ENCODE data around the gene BTRC. TPM values are rescaled to one million over a fixed set of nuclear protein-coding genes. Genes with fewer than 3 reads are reported as not detected.
"Not testable (repeated sequence)": the region's sequence is repeated elsewhere in the genome, so short reads cannot be mapped to it uniquely, and the experiment has no call there.

BTRC gene
- total and polyA plus RNA-seq, 12 donors = 9.5 to 49.9 (median 34.2) TPM

- no peak for DNase-seq
- no peaks in the 10 kb centered on the region for H3K36me3 ChIP-seq
- TF ChIP-seq CTCF (IDR thresholded peaks at IDR 0.05) = no peak
- intact Hi-C loops (cut with DNase I) = loop anchor here in 1 of 10 donors (5.0 kb wide), 1 partner anchor 91 kb away; no protein-coding TSS in a partner anchor
- H3K27me3 ChIP-seq = peaks cover 0 to 19% (median 0%) of the 10 kb centered on the region in 7 donors
- ATAC-seq = no peak
- H3K4me3 ChIP-seq = no peak overlapping the region
- H3K4me1 ChIP-seq = peaks cover 0 to 20% (median 15%) of the 10 kb centered on the region in 9 donors
- no peaks in the 10 kb centered on the region for H3K9me3 ChIP-seq
- H3K27ac ChIP-seq = no peak overlapping the region
- WGBS, 2 donors = 86 to 89% methylated on average over 3 of the region's 3 CpGs
These were observed 2.9 kb upstream of the BTRC start for GRCh38 chr10:101351017-101351416.

GRCh38 chr10:101351477-101351876, 2.5 kb upstream of the BTRC start:
- no peak overlapping the region for H3K27ac ChIP-seq
- peaks cover 0 to 19% (median 0%) of the 10 kb centered on the region in 7 donors for H3K27me3 ChIP-seq
- H3K36me3 ChIP-seq = no peaks in the 10 kb centered on the region
- no peak for ATAC-seq
- intact Hi-C loops (cut with DNase I) = loop anchor here in 1 of 10 donors (5.0 kb wide), 1 partner anchor 91 kb away; no protein-coding TSS in a partner anchor
- peaks cover 0 to 25% (median 19%) of the 10 kb centered on the region in 9 donors for H3K4me1 ChIP-seq
- TF ChIP-seq CTCF (IDR thresholded peaks at IDR 0.05) = no peak
- H3K9me3 ChIP-seq = no peaks in the 10 kb centered on the region
- no peak for DNase-seq
- H3K4me3 ChIP-seq = no peak overlapping the region

- not testable (repeated sequence) for H3K9me3 ChIP-seq, H3K27ac ChIP-seq, H3K36me3 ChIP-seq, ATAC-seq, DNase-seq, H3K4me3 ChIP-seq
- intact Hi-C loops (cut with DNase I) = loop anchor here in 1 of 10 donors (5.0 kb wide), 1 partner anchor 89 kb away; no protein-coding TSS in a partner anchor
- peaks cover 0 to 19% (median 0%) of the 10 kb centered on the region in 7 donors for H3K27me3 ChIP-seq
- 97% methylated on average over 10 of the region's 10 CpGs for WGBS, 2 donors
- H3K4me1 ChIP-seq = peaks cover 0 to 30% (median 25%) of the 10 kb centered on the region in 9 donors
These were observed 1.1 kb upstream of the BTRC start for GRCh38 chr10:101352857-101353256.

- peak; percentile 50 to 55 for DNase-seq
- WGBS, 2 donors = 0 to 1% methylated on average over 29 of the region's 29 CpGs
These were observed 535 bp downstream of the BTRC start for GRCh38 chr10:101354328-101355071.

More at GRCh38 chr10:101354328-101355071, 535 bp downstream of the BTRC start:
- H3K27me3 ChIP-seq = peaks cover 0 to 10% (median 0%) of the 10 kb centered on the region in 7 donors
- H3K9me3 ChIP-seq = no peaks in the 10 kb centered on the region
- H3K27ac ChIP-seq = peak overlapping the region; percentile 76 to 97 (median 92)
- peak; percentile 12 to 56 (median 24) for ATAC-seq
- no peaks in the 10 kb centered on the region for H3K36me3 ChIP-seq
- H3K4me3 ChIP-seq = peak overlapping the region; percentile 66 to 99 (median 90)
- TF ChIP-seq CTCF (IDR thresholded peaks at IDR 0.05) = peak in 2 of 9 donors; percentile 13 to 28
- intact Hi-C loops (cut with DNase I) = loop anchor here in 2 of 10 donors (5.0 kb wide), 1 partner anchor 88 kb away; no protein-coding TSS in a partner anchor
- H3K4me1 ChIP-seq = peaks cover 0 to 46% (median 26%) of the 10 kb centered on the region in 9 donors
